Thyroid gland (tissue), 4 donors: Measurements from ENCODE around the gene DTNB. TPM values are rescaled to one million over a fixed set of nuclear protein-coding genes. Genes with fewer than 3 reads are reported as not detected.
"Not testable (repeated sequence)": the region's sequence is repeated elsewhere in the genome, so short reads cannot be mapped to it uniquely, and the experiment has no call there.

Experiments
- DNase-seq, 2 donors: peaks; one replicate each; pipeline ENCODE4 v3.0.0-alpha.2; 2019
- H3K27ac ChIP-seq, 3 donors: fragments of 200-600 bp; sonication (generic); 1 replicate in 2 of 3; 2 replicates in 1 of 3; pipeline ENCODE4 v1.5.1; 2016 to 2019; ENCODE audit warnings: mild to moderate bottlenecking in 1 of 3, moderate library complexity in 1 of 3
- H3K27me3 ChIP-seq: fragments of 200-600 bp; sonication (generic); one replicate; pipeline ENCODE4 v1.5.1; 2019
- H3K36me3 ChIP-seq, 2 donors: fragments of 200-600 bp; sonication (generic); one replicate each; pipeline ENCODE4 v1.5.1; 2016 to 2019
- H3K4me1 ChIP-seq, 2 donors: fragments of 200-600 bp; sonication (generic); one replicate each; pipeline ENCODE4 v1.5.1; 2017 to 2019
- H3K4me3 ChIP-seq, 3 donors: fragments of 200-600 bp; sonication (generic); replicated peaks in 1 of 3; 1 replicate in 2 of 3; 2 replicates in 1 of 3; pipeline ENCODE4 v1.5.1; 2016; ENCODE audit warnings: mild to moderate bottlenecking in 1 of 3
- H3K9me3 ChIP-seq: fragments of 200-600 bp; sonication (generic); one replicate; pipeline ENCODE4 v1.5.1; 2017
- POLR2A ChIP-seq, 2 donors: fragments of 450-650 bp; IDR thresholded peaks; one replicate each; pipeline ENCODE4 v1.6.1; 2017; ENCODE audit warnings: antibody characterized with exemption in 2 of 2, mild to moderate bottlenecking in 2 of 2, moderate library complexity in 1 of 2
- WGBS, 2 donors: methylation state at CpG; one replicate each; pipeline ENCODE4 v1.1.5; 2017; 5-methylcytosine and 5-hydroxymethylcytosine counted together
- intact Hi-C: fragments of 100-400 bp; cut with DNase I; formaldehyde crosslinking; loops from one replicate; pipeline ENCODE4 v1.15.1; 2023
- total RNA-seq, 4 donors: library from RNA; depleted of rRNA; stranded (reverse); fragments of >200 nt; gene quantifications; one replicate each; pipeline ENCODE4 v1.2.3, GENCODE V29; 2016
- TF ChIP-seq, protein P1 (sequence below), 6 experiments: fragments of 200-600 bp in 3 of 6; fragments of 450-650 bp in 3 of 6; sonication (generic) in 3 of 6; IDR thresholded peaks; one replicate each; pipeline ENCODE4 v1.5.1; 2016 to 2019; ENCODE audit warnings: antibody characterized with exemption in 6 of 6, mild to moderate bottlenecking in 2 of 6, inconsistent platforms in 1 of 6, moderate library complexity in 1 of 6

Gene DTNB
- total RNA-seq, 4 donors from 2014 or later: 38.9 to 75.2 (median 55.5) TPM

DNA sequence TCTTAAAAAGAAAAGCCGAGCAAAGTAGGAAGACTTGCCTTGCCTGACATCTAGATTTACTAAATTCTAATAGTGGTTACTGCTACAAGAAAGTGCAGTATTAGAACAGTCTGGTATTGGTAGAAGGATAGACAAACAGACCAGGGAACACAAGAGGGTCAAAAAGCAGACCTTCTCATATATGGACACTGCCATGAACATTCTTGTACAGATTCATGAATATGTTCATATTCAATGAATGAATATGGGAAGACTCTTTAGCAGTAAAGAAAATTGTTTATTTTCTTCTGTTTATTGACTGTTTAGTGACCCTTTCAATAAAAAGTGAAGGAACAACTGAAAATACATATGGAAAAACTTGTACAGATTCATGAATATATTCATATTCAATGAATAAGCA, 37.6 kb downstream of the DTNB start:
- Histone ChIP-seq H3K36me3 (no peaks in the 10 kb centered on the region), H3K4me3 (no peak overlapping the region), H3K27ac (no peak overlapping the region), H3K27me3 (no peaks in the 10 kb centered on the region), H3K4me1 (no peaks in the 10 kb centered on the region), H3K9me3 (no peaks in the 10 kb centered on the region)
- intact Hi-C loops: no loop called here
- no peak for TF ChIP-seq POLR2A (IDR thresholded peaks at IDR 0.05)
- TF ChIP-seq, protein P1, sequence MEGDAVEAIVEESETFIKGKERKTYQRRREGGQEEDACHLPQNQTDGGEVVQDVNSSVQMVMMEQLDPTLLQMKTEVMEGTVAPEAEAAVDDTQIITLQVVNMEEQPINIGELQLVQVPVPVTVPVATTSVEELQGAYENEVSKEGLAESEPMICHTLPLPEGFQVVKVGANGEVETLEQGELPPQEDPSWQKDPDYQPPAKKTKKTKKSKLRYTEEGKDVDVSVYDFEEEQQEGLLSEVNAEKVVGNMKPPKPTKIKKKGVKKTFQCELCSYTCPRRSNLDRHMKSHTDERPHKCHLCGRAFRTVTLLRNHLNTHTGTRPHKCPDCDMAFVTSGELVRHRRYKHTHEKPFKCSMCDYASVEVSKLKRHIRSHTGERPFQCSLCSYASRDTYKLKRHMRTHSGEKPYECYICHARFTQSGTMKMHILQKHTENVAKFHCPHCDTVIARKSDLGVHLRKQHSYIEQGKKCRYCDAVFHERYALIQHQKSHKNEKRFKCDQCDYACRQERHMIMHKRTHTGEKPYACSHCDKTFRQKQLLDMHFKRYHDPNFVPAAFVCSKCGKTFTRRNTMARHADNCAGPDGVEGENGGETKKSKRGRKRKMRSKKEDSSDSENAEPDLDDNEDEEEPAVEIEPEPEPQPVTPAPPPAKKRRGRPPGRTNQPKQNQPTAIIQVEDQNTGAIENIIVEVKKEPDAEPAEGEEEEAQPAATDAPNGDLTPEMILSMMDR (IDR thresholded peaks at IDR 0.05): no peak
- 97 to 98% methylated on average over 1 of the region's 1 CpG for WGBS, 2 donors
- no peak for DNase-seq

DNA sequence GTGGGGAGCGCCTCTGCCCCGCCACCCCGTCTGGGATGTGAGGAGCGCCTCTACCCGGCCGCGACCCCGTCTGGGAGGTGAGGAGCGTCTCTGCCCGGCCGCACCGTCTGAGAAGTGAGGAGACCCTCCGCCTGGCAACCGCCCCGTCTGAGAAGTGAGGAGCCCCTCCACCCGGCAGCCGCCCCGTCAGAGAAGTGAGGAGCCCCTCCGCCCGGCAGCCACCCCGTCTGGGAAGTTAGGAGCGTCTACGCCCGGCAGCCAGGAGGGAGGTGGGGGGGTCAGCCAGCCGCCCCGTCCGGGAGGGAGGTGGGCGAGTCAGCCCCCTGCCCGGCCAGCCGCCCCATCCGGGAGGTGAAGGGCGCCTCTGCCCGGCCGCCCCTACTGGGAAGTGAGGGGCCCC, 39.6 kb downstream of the DTNB start:
- H3K27me3 ChIP-seq, H3K27ac ChIP-seq, intact Hi-C loops, DNase-seq, H3K36me3 ChIP-seq, H3K9me3 ChIP-seq, H3K4me3 ChIP-seq, H3K4me1 ChIP-seq: not testable (repeated sequence)
- WGBS, 2 donors: 97% methylated on average over 6 to 15 of the region's 34 CpGs

DNA sequence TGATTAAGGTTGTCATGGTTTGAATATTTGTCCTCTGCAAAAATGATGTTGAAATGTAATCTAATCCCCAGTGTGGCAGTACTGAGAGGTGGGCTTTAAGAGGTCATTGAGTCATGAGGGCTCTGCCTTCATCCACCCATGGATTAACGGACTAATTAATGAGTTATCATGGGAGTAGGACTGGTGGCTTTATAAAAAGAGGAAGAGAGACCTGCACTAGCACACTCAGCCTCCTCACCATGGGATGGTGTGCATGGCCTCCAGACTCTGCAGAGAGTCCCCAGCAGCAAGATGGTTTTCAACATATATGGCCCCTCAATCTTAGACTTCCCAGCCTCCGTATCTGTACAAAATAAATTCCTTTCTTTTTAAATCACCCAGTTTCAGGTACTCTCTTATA, 41.0 kb downstream of the DTNB start:
- no peak overlapping the region for H3K4me3 ChIP-seq

DNA sequence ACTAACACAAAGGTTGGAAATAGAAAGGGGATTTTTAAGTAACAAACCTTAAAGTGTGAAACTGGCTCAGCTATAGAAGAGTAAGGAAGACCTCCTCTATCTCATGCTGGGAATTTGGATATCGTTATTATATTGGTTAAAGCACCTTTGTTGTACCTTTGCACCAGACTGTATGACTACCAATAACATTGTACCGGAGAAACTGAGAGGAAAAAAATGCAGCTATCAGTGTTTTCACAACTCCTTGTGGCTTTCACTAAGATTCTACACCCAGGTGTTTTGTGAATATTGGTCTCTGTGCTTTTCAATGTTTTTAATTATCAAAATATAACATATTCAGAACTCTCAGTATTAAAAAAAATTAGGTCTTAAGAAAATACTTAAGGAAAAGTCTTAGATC, 48.7 kb downstream of the DTNB start:
- Histone ChIP-seq H3K27ac (no peak overlapping the region), H3K9me3 (no peaks in the 10 kb centered on the region), H3K27me3 (no peaks in the 10 kb centered on the region), H3K4me1 (peaks cover 4 to 11% of the 10 kb centered on the region in 2 donors), H3K36me3 (peaks cover 0 to 3% of the 10 kb centered on the region in 2 donors), H3K4me3 (no peak overlapping the region)
- intact Hi-C loops: no loop called here
- DNase-seq: no peak
- 95% methylated on average over 2 of the region's 2 CpGs for WGBS, 2 donors
- TF ChIP-seq, protein P1 (IDR thresholded peaks at IDR 0.05): no peak
- no peak for TF ChIP-seq POLR2A (IDR thresholded peaks at IDR 0.05)

More for the DNA sequence above, 41.0 kb downstream of the DTNB start:
- no peak for DNase-seq
- no peak overlapping the region for H3K27ac ChIP-seq
- no peaks in the 10 kb centered on the region for H3K27me3 ChIP-seq
- TF ChIP-seq, protein P1 (IDR thresholded peaks at IDR 0.05): no peak
- TF ChIP-seq POLR2A (IDR thresholded peaks at IDR 0.05): no peak
- intact Hi-C loops: no loop called here
- no peaks in the 10 kb centered on the region for H3K4me1 ChIP-seq
- no peaks in the 10 kb centered on the region for H3K36me3 ChIP-seq
- no peaks in the 10 kb centered on the region for H3K9me3 ChIP-seq
- WGBS, 2 donors: 94 to 97% methylated on average over 2 of the region's 2 CpGs

DNA sequence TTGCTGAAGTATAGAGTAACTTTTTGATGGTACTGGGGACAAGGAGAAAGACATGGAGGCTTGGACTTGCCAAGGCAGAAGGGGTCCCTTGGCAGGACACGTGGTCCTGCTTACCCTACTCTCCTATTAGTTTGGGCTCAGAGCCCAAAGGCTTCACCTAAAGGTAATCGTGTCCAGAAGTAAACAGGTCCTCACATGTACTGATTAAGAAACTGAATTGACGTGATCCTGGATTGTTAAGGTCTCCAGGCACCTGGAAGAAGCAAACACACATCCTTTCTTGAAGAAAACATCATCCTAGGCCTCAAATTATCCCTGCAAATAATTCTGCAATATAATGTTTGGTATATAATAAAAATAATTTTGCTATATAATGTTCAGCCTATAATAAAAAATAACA, 50.0 kb downstream of the DTNB start:
- DNase-seq: no peak
- no peaks in the 10 kb centered on the region for H3K27me3 ChIP-seq
- TF ChIP-seq, protein P1 (IDR thresholded peaks at IDR 0.05): no peak
- no peak for TF ChIP-seq POLR2A (IDR thresholded peaks at IDR 0.05)
- H3K9me3 ChIP-seq: no peaks in the 10 kb centered on the region
- H3K27ac ChIP-seq: no peak overlapping the region
- H3K36me3 ChIP-seq: peaks cover 0 to 3% of the 10 kb centered on the region in 2 donors
- H3K4me3 ChIP-seq: no peak overlapping the region
- 92 to 93% methylated on average over 3 of the region's 3 CpGs for WGBS, 2 donors
- peaks cover 15 to 23% of the 10 kb centered on the region in 2 donors for H3K4me1 ChIP-seq
- intact Hi-C loops: no loop called here

DNA sequence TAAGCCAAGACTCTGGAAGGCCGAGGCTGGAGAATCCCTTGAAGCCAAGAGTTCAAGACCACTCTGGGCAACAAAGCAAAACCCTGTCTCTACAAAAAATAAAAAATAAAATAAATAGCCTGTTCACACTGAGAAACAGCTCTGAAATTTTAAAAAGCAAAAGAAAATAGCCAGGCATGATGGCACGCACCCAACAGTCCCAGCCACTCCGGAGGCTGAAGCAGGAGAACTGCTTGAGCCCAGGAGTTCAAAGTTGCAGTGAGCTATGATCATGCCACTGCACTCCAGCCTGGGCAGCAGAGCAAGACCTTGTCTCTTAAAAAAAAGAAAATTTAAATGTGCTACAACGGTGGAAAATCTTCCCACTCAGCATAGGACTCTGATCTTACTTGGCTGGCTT, 52.7 kb downstream of the DTNB start:
- intact Hi-C loops: no loop called here
- Histone ChIP-seq H3K4me1 (peaks cover 25 to 33% of the 10 kb centered on the region in 2 donors), H3K36me3 (no peaks in the 10 kb centered on the region), H3K9me3 (no peaks in the 10 kb centered on the region), H3K27me3 (no peaks in the 10 kb centered on the region), H3K4me3 (no peak overlapping the region), H3K27ac (no peak overlapping the region)
- WGBS, 2 donors: 57 to 67% methylated on average over 4 of the region's 4 CpGs
- DNase-seq: peak; percentile 49 to 51
- TF ChIP-seq, protein P1 (IDR thresholded peaks at IDR 0.05): no peak
- no peak for TF ChIP-seq POLR2A (IDR thresholded peaks at IDR 0.05)
